Measurements from ENCODE around the gene ITPR2.

The ITPR2 gene

DNA sequence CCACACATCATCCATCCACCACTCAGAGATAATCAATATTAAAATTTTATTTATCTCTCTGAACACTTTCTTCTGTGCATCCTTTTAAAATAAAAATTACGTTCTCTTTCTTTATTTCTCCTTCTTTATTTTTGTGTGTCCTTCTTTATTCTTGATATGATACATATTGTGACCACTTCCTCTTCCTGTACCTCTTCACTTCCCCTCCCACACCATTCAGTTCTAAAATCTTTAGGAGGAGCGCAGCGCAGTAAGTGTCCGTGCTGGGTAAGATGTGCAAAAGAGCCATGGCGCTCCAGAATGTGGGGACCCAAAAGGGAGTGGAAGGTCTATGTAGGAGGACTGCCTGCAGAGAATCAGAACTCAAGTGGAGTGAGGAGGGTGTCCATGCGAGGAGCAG lies 256.7 kb downstream of the ITPR2 start:
- CTCF ChIA-PET: no interaction called here
- no peak for DNase-seq (ENCODE audit: low spot score)
- H3K27ac ChIP-seq: no peak overlapping the region
- POLR2A ChIA-PET (ENCODE audit: low non-redundant PET): no interaction called here
- TF ChIP-seq, protein P1, sequence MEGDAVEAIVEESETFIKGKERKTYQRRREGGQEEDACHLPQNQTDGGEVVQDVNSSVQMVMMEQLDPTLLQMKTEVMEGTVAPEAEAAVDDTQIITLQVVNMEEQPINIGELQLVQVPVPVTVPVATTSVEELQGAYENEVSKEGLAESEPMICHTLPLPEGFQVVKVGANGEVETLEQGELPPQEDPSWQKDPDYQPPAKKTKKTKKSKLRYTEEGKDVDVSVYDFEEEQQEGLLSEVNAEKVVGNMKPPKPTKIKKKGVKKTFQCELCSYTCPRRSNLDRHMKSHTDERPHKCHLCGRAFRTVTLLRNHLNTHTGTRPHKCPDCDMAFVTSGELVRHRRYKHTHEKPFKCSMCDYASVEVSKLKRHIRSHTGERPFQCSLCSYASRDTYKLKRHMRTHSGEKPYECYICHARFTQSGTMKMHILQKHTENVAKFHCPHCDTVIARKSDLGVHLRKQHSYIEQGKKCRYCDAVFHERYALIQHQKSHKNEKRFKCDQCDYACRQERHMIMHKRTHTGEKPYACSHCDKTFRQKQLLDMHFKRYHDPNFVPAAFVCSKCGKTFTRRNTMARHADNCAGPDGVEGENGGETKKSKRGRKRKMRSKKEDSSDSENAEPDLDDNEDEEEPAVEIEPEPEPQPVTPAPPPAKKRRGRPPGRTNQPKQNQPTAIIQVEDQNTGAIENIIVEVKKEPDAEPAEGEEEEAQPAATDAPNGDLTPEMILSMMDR (conservative IDR thresholded peaks at IDR 0.05; ENCODE audit: low read depth): no peak

DNA sequence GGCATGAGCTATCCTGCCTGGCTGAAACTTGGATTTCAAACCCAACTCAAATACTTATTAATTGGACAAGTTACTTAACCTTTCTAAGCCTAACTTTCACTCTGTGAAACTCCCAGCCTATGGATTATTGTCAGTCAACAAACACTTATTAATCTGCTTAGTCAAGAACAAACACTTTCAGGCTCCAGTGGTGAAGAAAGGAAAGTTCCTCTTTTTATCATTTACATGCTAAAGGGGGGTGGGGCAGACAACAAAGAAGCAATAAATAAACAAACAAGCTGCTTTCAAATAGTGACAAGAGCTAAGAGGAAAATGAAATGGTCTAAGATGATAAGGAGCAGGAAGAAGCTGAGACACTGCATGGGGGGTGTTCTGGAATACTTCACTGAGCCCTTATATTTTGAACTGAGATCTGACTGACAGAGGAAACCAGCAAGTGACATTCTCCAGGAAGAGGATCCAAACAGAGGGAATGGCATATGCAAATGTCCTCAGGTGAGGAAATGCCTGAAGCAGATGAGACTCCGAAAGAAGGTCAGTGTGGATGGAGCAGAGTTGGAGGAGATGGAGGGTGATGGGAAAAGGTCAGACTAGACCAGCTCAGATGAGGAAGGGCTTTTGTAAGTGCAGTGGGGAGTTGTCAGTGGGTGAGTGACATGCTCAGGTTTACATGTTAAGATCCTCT lies 259.6 kb downstream of the ITPR2 start:
- no peak for DNase-seq (ENCODE audit: low spot score)
- TF ChIP-seq, protein P1 (conservative IDR thresholded peaks at IDR 0.05; ENCODE audit: low read depth): no peak
- POLR2A ChIA-PET (ENCODE audit: low non-redundant PET): no interaction called here
- no peak overlapping the region for H3K27ac ChIP-seq
- CTCF ChIA-PET: no interaction called here

DNA sequence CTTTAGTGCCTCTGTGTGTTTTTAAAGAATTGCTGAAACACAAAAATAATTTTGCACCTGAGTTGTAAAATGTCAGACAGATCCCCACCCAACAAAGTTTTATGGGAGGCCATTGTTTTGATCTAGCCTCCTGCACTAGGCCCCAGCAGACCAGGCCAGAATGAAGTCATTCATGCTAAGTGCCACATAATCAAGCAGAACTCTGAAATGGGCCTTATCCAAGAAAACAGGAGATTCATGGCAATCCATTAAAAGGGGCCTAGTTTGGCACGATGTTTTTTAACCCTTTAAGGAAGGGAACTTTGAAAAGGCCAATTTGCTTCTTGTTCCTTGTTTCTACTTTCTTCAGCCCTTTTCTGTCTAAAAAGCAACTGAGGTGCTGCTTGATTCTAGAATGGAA lies 260.9 kb downstream of the ITPR2 start:
- ChIA-PET POLR2A (ENCODE audit: low non-redundant PET) (no interaction called here), CTCF (interaction anchor here (0.7 kb wide), 1 partner anchor 306 kb away, joined by 3 read pairs; no protein-coding TSS in a partner anchor)
- TF ChIP-seq, protein P1 (conservative IDR thresholded peaks at IDR 0.05; ENCODE audit: low read depth): no peak
- H3K27ac ChIP-seq: no peak overlapping the region
- DNase-seq (ENCODE audit: low spot score): no peak

DNA sequence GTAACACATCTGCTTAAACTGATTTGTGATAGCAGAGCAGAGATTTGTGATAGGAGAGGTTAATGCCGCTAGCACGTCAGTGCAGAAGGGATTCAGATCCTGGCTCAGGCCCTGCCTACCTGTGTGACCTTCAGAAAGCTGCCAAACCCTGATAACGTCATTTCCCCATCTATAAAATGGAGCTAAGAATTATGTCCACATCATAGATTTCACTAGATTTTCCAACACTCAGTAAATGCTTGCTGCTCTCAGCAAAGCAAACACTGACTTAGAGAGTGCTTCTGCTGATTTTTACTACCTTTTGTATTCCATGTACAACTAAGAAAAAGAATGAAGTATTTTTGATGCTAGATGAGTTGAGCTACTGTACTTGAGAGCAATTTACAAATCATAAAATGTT lies 261.4 kb downstream of the ITPR2 start:
- CTCF ChIA-PET: interaction anchor here (0.7 kb wide), 1 partner anchor 306 kb away, joined by 3 read pairs; no protein-coding TSS in a partner anchor
- no peak for DNase-seq (ENCODE audit: low spot score)
- TF ChIP-seq, protein P1 (conservative IDR thresholded peaks at IDR 0.05; ENCODE audit: low read depth): no peak
- H3K27ac ChIP-seq: no peak overlapping the region
- POLR2A ChIA-PET (ENCODE audit: low non-redundant PET): no interaction called here

GRCh38 chr12:26567126-26567525 lies 265.9 kb downstream of the ITPR2 start:
- CTCF ChIA-PET: no interaction called here

DNA sequence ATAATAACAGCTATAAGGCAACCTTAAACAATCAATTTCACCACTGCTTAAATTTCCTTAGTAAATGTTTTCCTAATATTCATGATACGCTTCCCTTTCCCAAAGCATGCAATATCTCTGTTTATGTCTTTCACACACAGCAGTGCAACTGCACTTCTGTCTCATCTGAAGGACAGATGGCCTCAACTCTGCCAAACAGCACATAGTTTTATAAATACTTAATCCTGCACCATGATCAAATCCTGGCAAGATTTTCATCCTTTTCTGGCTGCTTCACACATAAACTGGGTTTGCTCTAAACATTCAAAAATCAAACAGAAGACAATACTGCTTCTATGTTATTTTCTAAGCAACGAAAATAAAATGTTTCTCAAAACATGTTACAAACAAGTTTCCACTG lies 266.3 kb downstream of the ITPR2 start:
- TF ChIP-seq, protein P1 (conservative IDR thresholded peaks at IDR 0.05; ENCODE audit: low read depth): no peak
- DNase-seq (ENCODE audit: low spot score): no peak
- H3K27ac ChIP-seq: no peak overlapping the region
- POLR2A ChIA-PET (ENCODE audit: low non-redundant PET): no interaction called here
- CTCF ChIA-PET: no interaction called here

More at GRCh38 chr12:26567126-26567525, 265.9 kb downstream of the ITPR2 start:
- POLR2A ChIA-PET (ENCODE audit: low non-redundant PET): no interaction called here
- TF ChIP-seq, protein P1 (conservative IDR thresholded peaks at IDR 0.05; ENCODE audit: low read depth): no peak
- H3K27ac ChIP-seq: no peak overlapping the region
- DNase-seq (ENCODE audit: low spot score): no peak

Data from RWPE1 (cell line).